Thymus (tissue), 11 donors: Measurements from ENCODE around the gene CTSE. TPM values are rescaled to one million over a fixed set of nuclear protein-coding genes. Genes with fewer than 3 reads are reported as not detected.

Experiments
- DNase-seq, 9 donors: peaks; one replicate each; pipeline ENCODE4 v3.0.0-alpha.2; 2013; ENCODE audit warnings: low spot score in 9 of 9, low read depth in 6 of 9, missing footprints in 1 of 9
- H3K27ac ChIP-seq, 2 donors: one replicate each; pipeline ENCODE4 v1.5.1; 2013; ENCODE audit warnings: control low read depth in 1 of 2, low read depth in 1 of 2, low read length in 1 of 2, mild to moderate bottlenecking in 1 of 2, moderate library complexity in 1 of 2
- H3K27me3 ChIP-seq, 2 donors: one replicate each; pipeline ENCODE4 v1.5.1; 2013; ENCODE audit warnings: low read length in 1 of 2; ENCODE audit not compliant: control insufficient read depth in 2 of 2, insufficient read depth in 1 of 2
- H3K36me3 ChIP-seq, 2 donors: one replicate each; pipeline ENCODE4 v1.5.1; 2013; ENCODE audit warnings: low read length in 1 of 2, mild to moderate bottlenecking in 1 of 2, moderate library complexity in 1 of 2; ENCODE audit not compliant: control insufficient read depth in 2 of 2, insufficient read depth in 2 of 2
- H3K4me1 ChIP-seq, 2 donors: one replicate each; pipeline ENCODE4 v1.5.1; 2013; ENCODE audit warnings: low read length in 2 of 2; ENCODE audit not compliant: control insufficient read depth in 2 of 2, insufficient read depth in 2 of 2
- H3K4me3 ChIP-seq, 2 donors: one replicate each; pipeline ENCODE4 v1.5.1; 2013; ENCODE audit warnings: low read length in 2 of 2, control low read depth in 1 of 2, mild to moderate bottlenecking in 1 of 2
- H3K9me3 ChIP-seq, 2 donors: one replicate each; pipeline ENCODE4 v1.5.1; 2013; ENCODE audit warnings: low read length in 1 of 2, mild to moderate bottlenecking in 1 of 2; ENCODE audit not compliant: control insufficient read depth in 2 of 2, insufficient read depth in 1 of 2
- WGBS: extraction: QIAGEN DNeasy Blood & Tissue Kit; methylation state at CpG from one replicate; pipeline ENCODE4 v1.1.7; 2013; 5-methylcytosine and 5-hydroxymethylcytosine counted together
- polyA plus RNA-seq: library from polyadenylated mRNA; stranded (reverse); fragments of 200-250 nt; gene quantifications from one replicate; pipeline ENCODE4 v1.2.3, GENCODE V29; 2013
- total RNA-seq: library from RNA; stranded (reverse); fragments of 120-200 nt; gene quantifications from one replicate; pipeline ENCODE4 v1.2.4, GENCODE V29; 2013
- donor health status: healthy.

Gene CTSE
- total and polyA plus RNA-seq, 2 donors = 1.4 to 3.1 TPM

DNA sequence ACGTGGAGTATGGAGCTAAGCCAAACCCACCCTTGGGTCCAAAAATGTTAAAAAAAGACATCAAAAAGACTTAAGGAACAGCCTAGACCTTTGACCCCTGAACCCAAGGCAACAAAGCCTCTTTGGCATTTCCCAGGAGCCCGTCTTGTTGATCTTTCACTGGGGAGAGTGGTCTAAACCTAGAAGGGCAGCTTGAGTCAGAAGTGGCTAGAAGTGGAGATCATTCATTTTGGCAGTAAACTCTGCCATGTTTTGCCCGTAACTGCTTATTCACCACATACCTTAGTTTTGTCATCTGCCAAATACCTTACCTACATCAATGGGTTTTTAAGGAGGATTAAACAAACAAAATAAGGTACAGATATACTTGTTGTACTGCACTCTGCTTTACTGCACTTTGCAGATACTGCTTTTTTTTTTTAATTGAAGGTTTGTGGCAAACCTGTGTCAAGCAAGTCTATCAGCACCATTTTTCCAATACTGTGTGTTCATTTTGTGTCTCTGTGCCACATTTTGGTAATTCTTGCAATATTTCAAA lies 1.7 kb upstream of the CTSE start:
- 93% methylated on average over 3 of the region's 3 CpGs for WGBS
- H3K27ac ChIP-seq = no peak overlapping the region
- H3K27me3 ChIP-seq = no peaks in the 10 kb centered on the region

DNA sequence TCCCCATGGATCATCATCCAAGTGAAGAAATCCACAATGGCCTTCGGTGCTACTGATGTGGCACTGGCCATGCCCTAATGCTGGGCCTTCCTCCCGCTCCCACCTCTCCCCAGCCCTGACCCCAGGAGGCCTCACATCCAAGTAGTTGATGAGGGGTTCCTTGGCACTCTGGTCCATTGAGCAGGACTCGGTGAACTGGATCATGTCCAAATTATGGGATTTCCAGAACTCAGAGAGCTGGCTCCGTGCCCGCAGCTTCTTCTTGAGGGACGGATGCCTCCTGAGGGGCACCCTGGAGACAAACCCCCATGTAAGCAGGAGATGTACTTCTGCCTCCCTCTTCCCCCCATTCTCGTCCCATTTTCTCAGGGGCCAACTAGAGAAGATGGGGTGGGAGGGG lies 929 bp downstream of the CTSE start:
- no peaks in the 10 kb centered on the region for H3K36me3 ChIP-seq
- no peak overlapping the region for H3K27ac ChIP-seq
- no peak overlapping the region for H3K4me3 ChIP-seq
- WGBS = 98% methylated on average over 7 of the region's 7 CpGs
- no peaks in the 10 kb centered on the region for H3K27me3 ChIP-seq
- H3K9me3 ChIP-seq = no peaks in the 10 kb centered on the region
- no peaks in the 10 kb centered on the region for H3K4me1 ChIP-seq
- no peak for DNase-seq

More for the DNA sequence above, 1.7 kb upstream of the CTSE start:
- Histone ChIP-seq H3K4me1 (no peaks in the 10 kb centered on the region), H3K36me3 (no peaks in the 10 kb centered on the region), H3K4me3 (no peak overlapping the region), H3K9me3 (no peaks in the 10 kb centered on the region)
- no peak for DNase-seq

DNA sequence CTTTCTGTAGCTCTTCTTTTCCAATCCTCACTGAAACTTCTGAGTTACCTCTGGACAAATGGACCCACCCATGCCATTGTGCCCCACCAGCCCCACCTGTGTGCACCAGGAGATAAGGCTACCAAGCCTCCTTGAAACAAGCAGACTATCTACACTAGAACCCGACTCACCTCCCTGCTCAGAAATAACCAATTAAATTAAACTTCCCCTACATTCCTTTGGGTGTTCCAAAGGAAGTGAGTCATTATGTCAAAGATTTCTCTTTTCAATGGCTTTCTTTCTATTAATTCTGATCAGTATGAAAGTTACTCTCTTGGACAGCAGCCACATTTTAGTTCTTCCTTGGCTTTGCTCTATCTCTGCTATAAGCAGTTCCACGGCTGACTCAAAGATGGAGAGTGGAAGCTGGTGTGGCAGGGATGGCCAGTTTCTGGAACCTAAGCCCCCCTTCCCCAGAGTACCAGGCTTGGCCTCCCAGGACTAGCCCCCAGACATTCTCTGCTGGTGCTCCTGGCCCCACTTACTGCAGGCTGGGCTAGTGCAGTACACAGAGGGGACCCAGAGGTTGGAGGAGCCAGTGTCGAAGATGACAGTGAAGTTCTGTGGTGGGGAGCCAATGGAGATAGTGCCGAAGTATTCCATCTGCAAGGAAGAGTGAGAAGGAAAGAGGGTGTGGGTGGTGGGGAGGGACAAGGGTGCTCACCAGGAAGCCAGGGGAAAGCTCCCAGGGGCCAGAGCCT lies 1.9 kb downstream of the CTSE start:
- Histone ChIP-seq H3K4me3 (no peak overlapping the region), H3K27ac (no peak overlapping the region), H3K27me3 (no peaks in the 10 kb centered on the region), H3K36me3 (no peaks in the 10 kb centered on the region), H3K4me1 (no peaks in the 10 kb centered on the region), H3K9me3 (no peaks in the 10 kb centered on the region)
- WGBS = 96% methylated on average over 4 of the region's 4 CpGs
- no peak for DNase-seq

DNA sequence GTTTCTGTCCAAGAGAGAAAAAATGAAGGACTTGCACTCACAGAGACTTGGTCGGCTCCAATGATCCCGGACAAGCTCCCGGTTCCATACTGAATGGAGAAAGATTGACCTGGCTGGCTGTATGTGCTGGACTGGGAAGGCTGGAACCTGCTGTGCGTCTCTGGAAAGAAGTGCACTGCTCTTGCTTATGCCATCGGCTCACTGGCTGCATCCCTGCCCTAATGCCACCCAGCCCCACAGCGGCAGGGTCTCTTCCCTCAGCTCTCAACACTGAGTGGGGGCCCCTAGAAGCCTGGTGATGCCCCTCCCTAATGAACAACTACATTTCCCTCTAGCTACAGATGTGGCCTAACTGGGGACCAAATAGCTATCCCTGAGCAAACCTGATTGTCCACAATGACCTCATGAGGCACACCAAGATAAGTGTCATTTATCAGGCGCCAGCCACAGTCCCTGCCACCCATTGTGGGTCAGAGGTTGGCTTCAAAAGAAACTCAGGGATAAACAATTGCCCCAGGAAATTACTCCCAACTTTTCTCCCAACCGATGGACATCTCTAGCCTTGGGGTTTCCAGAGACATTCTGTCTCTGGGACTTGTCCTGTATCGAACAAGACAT lies 2.6 kb downstream of the CTSE start:
- Histone ChIP-seq H3K9me3 (no peaks in the 10 kb centered on the region), H3K27me3 (no peaks in the 10 kb centered on the region), H3K36me3 (no peaks in the 10 kb centered on the region), H3K4me1 (no peaks in the 10 kb centered on the region), H3K27ac (no peak overlapping the region), H3K4me3 (no peak overlapping the region)
- DNase-seq = no peak
- WGBS = 98% methylated on average over 9 of the region's 9 CpGs

DNA sequence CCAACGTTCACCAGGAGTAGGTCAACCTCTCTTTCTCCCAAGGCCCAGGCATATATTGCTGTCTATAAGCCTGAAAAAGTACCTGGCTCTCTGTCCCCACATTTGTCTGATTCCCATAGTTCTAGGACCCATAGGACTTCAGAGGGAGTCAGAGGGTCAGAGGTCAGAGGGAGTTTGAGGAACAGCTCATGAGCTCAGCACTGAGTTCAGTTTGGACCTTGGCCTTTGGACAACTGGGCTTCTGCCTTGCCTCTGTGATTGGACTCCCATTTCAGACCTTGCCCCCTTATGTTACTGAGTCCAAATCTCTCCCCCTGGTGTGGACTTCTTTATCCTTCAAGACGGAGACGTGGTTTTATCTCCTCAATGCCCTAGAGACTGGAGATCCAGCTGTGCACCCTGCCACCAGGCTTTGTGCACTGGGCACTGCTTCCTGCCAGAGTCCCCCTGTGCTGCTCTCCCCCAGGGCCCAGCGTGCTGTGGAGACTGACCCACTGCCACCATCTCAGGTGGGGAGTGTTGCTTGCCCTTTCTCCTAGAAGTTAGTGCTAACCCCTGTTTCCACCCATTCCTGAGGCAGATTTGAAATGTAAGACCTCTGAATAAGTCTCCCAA lies 3.2 kb downstream of the CTSE start:
- no peak overlapping the region for H3K4me3 ChIP-seq
- DNase-seq = no peak
- 94% methylated on average over 4 of the region's 4 CpGs for WGBS

DNA sequence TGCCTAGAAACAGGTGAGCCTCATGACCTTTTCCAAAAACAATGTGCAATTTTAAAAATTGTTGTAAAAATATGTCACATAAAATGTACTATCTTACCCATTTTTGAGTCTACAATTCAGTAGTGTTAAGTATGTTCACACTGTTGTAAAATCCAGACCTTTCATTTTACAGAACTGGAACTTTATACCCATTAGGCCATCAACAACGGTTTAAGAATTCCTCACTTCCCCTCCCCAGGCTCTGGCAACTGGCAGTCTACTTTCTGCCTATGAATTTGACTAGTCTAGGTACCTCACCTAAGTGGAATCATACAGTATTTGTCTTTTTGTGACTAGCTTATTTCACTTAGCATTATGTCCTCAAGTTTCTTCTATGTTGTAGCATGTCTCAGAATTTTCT lies 8.6 kb downstream of the CTSE start:
- H3K9me3 ChIP-seq = no peaks in the 10 kb centered on the region

More for the DNA sequence above, 3.2 kb downstream of the CTSE start:
- no peaks in the 10 kb centered on the region for H3K4me1 ChIP-seq
- no peak overlapping the region for H3K27ac ChIP-seq
- H3K9me3 ChIP-seq = no peaks in the 10 kb centered on the region
- H3K36me3 ChIP-seq = no peaks in the 10 kb centered on the region
- no peaks in the 10 kb centered on the region for H3K27me3 ChIP-seq

DNA sequence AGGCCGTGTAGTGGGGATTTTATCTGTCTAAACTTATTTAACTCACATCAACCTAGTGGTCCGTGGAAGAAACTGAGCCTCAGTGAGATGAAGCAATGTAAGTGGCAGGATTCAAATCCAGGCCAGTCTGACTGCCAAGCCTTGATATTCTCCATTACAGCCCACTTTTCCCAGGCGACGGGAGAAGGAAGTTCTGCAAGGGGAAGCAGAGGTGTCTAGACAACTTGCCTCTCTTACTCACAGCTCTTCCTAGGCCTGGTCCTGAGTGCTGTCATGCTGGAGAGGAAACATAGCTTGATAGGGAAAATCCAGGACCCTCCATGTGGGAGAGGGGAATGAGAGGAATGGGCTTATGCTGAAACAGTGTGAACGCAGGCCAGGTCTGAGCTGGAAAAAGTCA lies 9.1 kb downstream of the CTSE start:
- Histone ChIP-seq H3K4me3 (no peak overlapping the region), H3K27ac (no peak overlapping the region), H3K36me3 (no peaks in the 10 kb centered on the region), H3K9me3 (no peaks in the 10 kb centered on the region), H3K4me1 (peaks cover 19 to 35% of the 10 kb centered on the region in 2 donors), H3K27me3 (no peaks in the 10 kb centered on the region)
- 96% methylated on average over 5 of the region's 5 CpGs for WGBS
- no peak for DNase-seq

More for the DNA sequence above, 8.6 kb downstream of the CTSE start:
- H3K27ac ChIP-seq = no peak overlapping the region
- no peak for DNase-seq
- H3K4me3 ChIP-seq = no peak overlapping the region
- H3K36me3 ChIP-seq = no peaks in the 10 kb centered on the region
- WGBS = 89% methylated on average over 1 of the region's 1 CpG
- H3K27me3 ChIP-seq = no peaks in the 10 kb centered on the region
- peaks cover 19 to 35% of the 10 kb centered on the region in 2 donors for H3K4me1 ChIP-seq

DNA sequence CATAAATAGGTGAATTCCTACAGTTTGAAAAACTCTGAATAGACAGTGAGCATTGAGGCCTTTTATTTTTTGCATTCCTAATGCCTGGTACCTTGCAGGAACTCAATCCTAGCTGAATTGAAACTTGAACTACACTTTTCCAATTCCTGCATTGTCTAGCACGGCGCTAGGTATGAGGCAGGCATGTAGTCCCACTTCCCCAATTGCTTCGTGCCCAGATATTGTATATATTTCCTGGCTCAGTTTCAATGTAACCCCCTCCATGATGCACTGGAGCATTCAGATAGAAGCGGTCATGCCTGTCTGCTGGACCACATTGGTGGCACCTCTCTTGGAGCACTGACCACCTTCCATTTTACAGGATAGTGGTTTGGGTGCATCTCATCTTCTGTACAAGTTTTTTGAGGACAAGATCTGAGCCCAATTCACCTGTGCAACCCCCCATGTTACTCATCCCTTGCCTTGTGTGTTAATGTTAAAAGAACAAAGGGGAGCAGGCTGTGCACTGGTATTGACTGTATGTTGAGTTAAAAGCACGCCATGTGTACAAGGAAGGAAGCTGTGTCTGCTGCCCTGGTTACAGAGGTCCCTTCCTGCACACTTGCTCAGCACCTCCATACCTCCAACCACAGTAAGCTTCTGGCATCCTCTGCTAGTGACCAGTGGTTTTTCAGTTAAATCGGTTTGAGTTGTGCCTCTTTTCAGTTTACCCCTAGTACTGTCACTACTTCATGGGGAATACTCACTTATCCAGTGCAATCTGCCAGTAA lies 10.5 kb downstream of the CTSE start:
- DNase-seq = peak in 3 of 9 donors; percentile 48 to 79 (median 60)
- H3K27ac ChIP-seq = peak overlapping the region; percentile 33 to 71
- no peak overlapping the region for H3K4me3 ChIP-seq
- no peaks in the 10 kb centered on the region for H3K27me3 ChIP-seq
- H3K36me3 ChIP-seq = no peaks in the 10 kb centered on the region
- WGBS = 65% methylated on average over 6 of the region's 6 CpGs
- H3K9me3 ChIP-seq = no peaks in the 10 kb centered on the region
- peaks cover 19 to 35% of the 10 kb centered on the region in 2 donors for H3K4me1 ChIP-seq
